Pancreas (tissue), 10 donors: ENCODE measurements around the gene PAPPA2. TPM values are rescaled to one million over a fixed set of nuclear protein-coding genes. Genes with fewer than 3 reads are reported as not detected.

Experiments
- ATAC-seq, 4 donors: fragments of 200-7000 bp; cut with Tn5 transposase; one replicate each; pipeline versions ENCODE4 v1.8.0 to v1.9.1; 2020; ENCODE audit warnings: mild to moderate bottlenecking in 4 of 4, moderate library complexity in 4 of 4
- DNase-seq, 6 donors: peaks; one replicate each; pipeline ENCODE4 v3.0.0-alpha.2; 2020
- FAIRE-seq: peaks from 2 replicates; lab custom pipeline; 2012; peaks lifted over from hg19 to GRCh38; lab: Jason Lieb, UNC
- H3K27ac ChIP-seq, 4 donors: fragments of 200-600 bp; sonication (generic); 1 replicate in 3 of 4; 2 replicates in 1 of 4; pipeline versions ENCODE4 v1.5.0 to v1.8.0; 2020
- H3K27me3 ChIP-seq, 4 donors: fragments of 200-600 bp; one replicate each; pipeline ENCODE4 v1.8.0; 2021
- H3K36me3 ChIP-seq, 3 donors: fragments of 200-600 bp; sonication (generic) in 1 of 3; one replicate each; pipeline versions ENCODE4 v1.5.0 to v1.8.0; 2020 to 2021
- H3K4me1 ChIP-seq, 3 donors: fragments of 200-600 bp; one replicate each; pipeline ENCODE4 v1.8.0; 2021
- H3K4me3 ChIP-seq, 4 donors: fragments of 200-600 bp; sonication (generic) in 2 of 4; one replicate each; pipeline versions ENCODE4 v1.5.0 to v1.8.0; 2020 to 2021
- H3K9me3 ChIP-seq, 4 donors: fragments of 200-600 bp; one replicate each; pipeline ENCODE4 v1.8.0; 2021
- WGBS, 2 donors: extraction: QIAGEN DNeasy Blood & Tissue Kit; methylation state at CpG; one replicate each; pipeline ENCODE4 v1.1.7; 2013; 5-methylcytosine and 5-hydroxymethylcytosine counted together
- intact Hi-C, 3 donors: fragments of 100-400 bp; cut with DNase I; formaldehyde crosslinking; loops; one replicate each; pipeline versions ENCODE4 v1.11.1 to v1.14.2; 2022
- polyA plus RNA-seq, 2 donors: library from polyadenylated mRNA; stranded (reverse); fragments of 200-250 nt; gene quantifications; one replicate each; pipeline ENCODE4 v1.2.3, GENCODE V29; 2013
- total RNA-seq, 6 donors: library from RNA; stranded (reverse); fragmentation: NEBNext Ultra II Directional in 4 of 6; extraction: Animal tissue kit (Norgen Biotek cat#: 25700) in 4 of 6; gene quantifications; one replicate each; pipeline versions ENCODE4 v1.2.1 to v1.2.4, GENCODE V29; 2021 to 2023
- TF ChIP-seq, protein P1 (sequence below), 4 donors: fragments of 200-600 bp; sonication (generic) in 3 of 4; IDR thresholded peaks; one replicate each; pipeline versions ENCODE4 v1.5.0 to v1.8.0; 2021; ENCODE audit warnings: antibody characterized with exemption in 4 of 4
- donor health status: healthy with polysubstance abuse.
- donor health status: DM: no; HTN: no; CAD: no; lungs with moderate emphysema.
- donor health status: DM: no; HTN: no; CAD: no.
- donor health status: control.
- donor health status: control.
- donor health status: Bipolar disorder and iron deficiency.
- donor health status: DM: yes; HTN: yes; CAD: no.
- donor health status: DM: no; HTN: no; CAD: no.
- donor health status: DM: no; HTN: no; CAD: no.
- donor health status: DM: yes; HTN: yes; CAD: no.

The PAPPA2 gene
- total and polyA plus RNA-seq, 8 donors = 0.51 to 6.9 (median 2.0) TPM

DNA sequence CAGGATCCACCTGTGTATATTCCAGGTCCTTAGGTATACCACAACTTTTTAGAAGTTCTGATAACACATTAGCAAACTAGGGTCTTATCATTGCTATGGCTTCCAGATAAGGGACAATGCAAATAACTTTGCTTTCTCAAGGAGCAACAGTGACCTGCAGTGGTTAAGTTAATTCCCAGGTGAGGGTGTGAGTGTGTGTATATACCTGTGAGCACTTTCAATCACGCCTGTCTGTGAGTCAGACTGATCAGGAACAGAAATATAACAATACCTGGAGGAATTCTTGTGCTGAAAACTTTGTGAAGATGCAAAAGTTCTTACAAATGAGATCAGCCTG is 317.0 kb downstream of the PAPPA2 start:
- DNase-seq (no peak), FAIRE-seq (no peak), ATAC-seq (peak; percentile 53 to 73 (median 64))
- peaks cover 0 to 2% (median 0%) of the 10 kb centered on the region in 3 donors for H3K4me1 ChIP-seq
- H3K9me3 ChIP-seq = no peaks in the 10 kb centered on the region
- no peaks in the 10 kb centered on the region for H3K36me3 ChIP-seq
- H3K27ac ChIP-seq = no peak overlapping the region
- no peak overlapping the region for H3K4me3 ChIP-seq
- H3K27me3 ChIP-seq = no peaks in the 10 kb centered on the region
- TF ChIP-seq, protein P1, sequence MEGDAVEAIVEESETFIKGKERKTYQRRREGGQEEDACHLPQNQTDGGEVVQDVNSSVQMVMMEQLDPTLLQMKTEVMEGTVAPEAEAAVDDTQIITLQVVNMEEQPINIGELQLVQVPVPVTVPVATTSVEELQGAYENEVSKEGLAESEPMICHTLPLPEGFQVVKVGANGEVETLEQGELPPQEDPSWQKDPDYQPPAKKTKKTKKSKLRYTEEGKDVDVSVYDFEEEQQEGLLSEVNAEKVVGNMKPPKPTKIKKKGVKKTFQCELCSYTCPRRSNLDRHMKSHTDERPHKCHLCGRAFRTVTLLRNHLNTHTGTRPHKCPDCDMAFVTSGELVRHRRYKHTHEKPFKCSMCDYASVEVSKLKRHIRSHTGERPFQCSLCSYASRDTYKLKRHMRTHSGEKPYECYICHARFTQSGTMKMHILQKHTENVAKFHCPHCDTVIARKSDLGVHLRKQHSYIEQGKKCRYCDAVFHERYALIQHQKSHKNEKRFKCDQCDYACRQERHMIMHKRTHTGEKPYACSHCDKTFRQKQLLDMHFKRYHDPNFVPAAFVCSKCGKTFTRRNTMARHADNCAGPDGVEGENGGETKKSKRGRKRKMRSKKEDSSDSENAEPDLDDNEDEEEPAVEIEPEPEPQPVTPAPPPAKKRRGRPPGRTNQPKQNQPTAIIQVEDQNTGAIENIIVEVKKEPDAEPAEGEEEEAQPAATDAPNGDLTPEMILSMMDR (IDR thresholded peaks at IDR 0.05) = no peak
- intact Hi-C loops = no loop called here
- 33 to 45% methylated on average over 1 of the region's 1 CpG for WGBS, 2 donors

DNA sequence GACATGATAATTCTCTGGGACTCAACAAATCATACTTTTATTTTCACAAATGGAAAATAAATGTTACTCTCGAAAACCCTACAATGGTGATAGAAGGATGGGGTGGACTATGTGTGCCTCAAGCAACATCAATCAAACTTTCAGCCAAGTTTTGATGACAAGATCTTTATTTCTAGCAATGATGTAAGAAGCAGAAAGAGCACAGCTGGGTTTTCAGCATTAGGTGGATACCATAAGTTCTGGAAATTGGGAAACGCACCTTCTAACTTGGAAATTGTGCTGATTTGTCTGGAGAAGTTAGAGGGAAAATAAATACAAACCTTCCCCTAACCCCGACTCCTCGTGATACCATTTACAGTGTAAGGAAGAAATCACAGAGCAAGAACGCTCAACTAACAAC is 320.3 kb downstream of the PAPPA2 start:
- intact Hi-C loops = no loop called here
- whole genome bisulfite sequencing, 2 donors = 72 to 94% methylated on average over 5 of the region's 5 CpGs
- DNase-seq (no peak), FAIRE-seq (no peak), ATAC-seq (no peak)
- Histone ChIP-seq H3K36me3 (no peaks in the 10 kb centered on the region), H3K4me1 (peaks cover 0 to 2% (median 0%) of the 10 kb centered on the region in 3 donors), H3K9me3 (no peaks in the 10 kb centered on the region), H3K4me3 (no peak overlapping the region), H3K27ac (no peak overlapping the region), H3K27me3 (no peaks in the 10 kb centered on the region)
- TF ChIP-seq, protein P1 (IDR thresholded peaks at IDR 0.05) = no peak

DNA sequence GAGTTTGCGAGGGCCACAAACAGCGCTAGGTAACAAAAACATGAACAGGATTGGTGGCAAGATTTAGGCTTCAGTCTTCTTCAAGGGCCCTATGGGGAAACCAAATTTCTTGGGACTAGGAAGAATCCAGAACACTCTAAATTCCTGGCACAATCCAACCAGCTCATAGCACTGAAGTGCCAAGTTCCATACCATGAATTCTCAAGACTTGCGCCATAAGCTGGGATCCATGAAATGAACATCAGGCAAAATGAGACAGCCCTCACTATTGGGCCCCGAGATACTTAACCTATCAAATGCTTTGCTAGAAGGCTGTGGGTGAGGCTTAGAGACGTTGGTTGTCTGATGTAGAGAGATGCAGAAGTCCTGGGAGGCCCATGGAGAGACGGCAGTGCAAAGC is 322.1 kb downstream of the PAPPA2 start:
- H3K4me1 ChIP-seq = peaks cover 0 to under 1% (median 0%) of the 10 kb centered on the region in 3 donors
- no peaks in the 10 kb centered on the region for H3K27me3 ChIP-seq
- 85 to 90% methylated on average over 6 of the region's 6 CpGs for WGBS, 2 donors
- FAIRE-seq (no peak), DNase-seq (no peak), ATAC-seq (no peak)
- no peak overlapping the region for H3K4me3 ChIP-seq
- H3K36me3 ChIP-seq = no peaks in the 10 kb centered on the region
- H3K9me3 ChIP-seq = no peaks in the 10 kb centered on the region
- intact Hi-C loops = no loop called here
- TF ChIP-seq, protein P1 (IDR thresholded peaks at IDR 0.05) = no peak
- no peak overlapping the region for H3K27ac ChIP-seq

DNA sequence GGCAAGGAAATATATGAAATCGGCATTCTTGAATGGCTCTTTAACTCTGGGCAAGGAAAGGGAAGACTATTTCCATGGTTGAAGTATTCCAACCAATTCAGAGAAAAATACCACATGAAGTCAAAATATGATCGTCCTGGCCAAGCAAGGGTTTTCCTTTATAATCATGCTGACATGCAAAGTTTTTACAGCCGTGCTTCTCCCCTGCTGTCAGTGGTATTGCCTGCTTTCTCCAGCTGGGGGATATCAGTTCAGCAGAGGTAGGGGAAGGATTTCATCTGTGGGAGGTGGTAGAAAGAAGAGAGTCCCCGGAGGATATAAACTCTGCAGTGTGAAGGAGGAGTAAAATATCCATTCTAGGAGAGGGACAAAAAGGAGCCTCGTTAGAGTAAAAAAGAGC is 322.8 kb downstream of the PAPPA2 start:
- no peak for DNase-seq
- Histone ChIP-seq H3K4me3 (no peak overlapping the region), H3K27me3 (no peaks in the 10 kb centered on the region), H3K36me3 (no peaks in the 10 kb centered on the region), H3K4me1 (no peaks in the 10 kb centered on the region), H3K27ac (no peak overlapping the region), H3K9me3 (no peaks in the 10 kb centered on the region)
- ATAC-seq = no peak
- FAIRE-seq = no peak
- intact Hi-C loops = no loop called here
- WGBS, 2 donors = 46 to 59% methylated on average over 5 of the region's 5 CpGs
- TF ChIP-seq, protein P1 (IDR thresholded peaks at IDR 0.05) = no peak

DNA sequence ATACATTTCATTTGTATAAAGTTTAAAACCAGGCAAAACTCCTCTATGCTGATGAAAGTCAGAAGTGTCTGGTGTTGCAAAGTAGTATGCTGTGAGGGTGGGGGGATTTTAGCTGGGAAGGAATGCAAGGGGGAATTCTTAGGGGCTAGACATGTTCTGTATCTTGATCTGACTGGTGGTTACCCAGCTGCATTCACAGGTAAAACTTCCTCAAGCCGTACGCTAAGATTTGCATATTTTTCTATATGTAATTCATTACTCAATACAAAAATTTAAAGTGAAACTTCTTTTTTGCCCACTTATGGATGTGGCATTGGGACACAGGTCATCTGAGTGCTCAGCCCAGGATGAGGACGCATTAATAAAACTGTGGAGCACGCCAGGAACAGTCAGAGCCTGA is 323.3 kb downstream of the PAPPA2 start:
- Histone ChIP-seq H3K27me3 (no peaks in the 10 kb centered on the region), H3K27ac (no peak overlapping the region), H3K4me1 (no peaks in the 10 kb centered on the region), H3K36me3 (no peaks in the 10 kb centered on the region), H3K4me3 (no peak overlapping the region), H3K9me3 (no peaks in the 10 kb centered on the region)
- no peak for FAIRE-seq
- TF ChIP-seq, protein P1 (IDR thresholded peaks at IDR 0.05) = no peak
- ATAC-seq = no peak
- no peak for DNase-seq
- intact Hi-C loops = no loop called here
- 56 to 68% methylated on average over 4 of the region's 4 CpGs for WGBS, 2 donors
